Jurkat, Clone E6-1 (cell line): ENCODE results near the gene MS4A15.
"Not testable (repeated sequence)": the region's sequence is repeated elsewhere in the genome, so short reads cannot be mapped to it uniquely, and the experiment has no call there.

Source experiments
- DNase-seq: peaks from one replicate; pipeline ENCODE4 v3.0.0-alpha.2; 2011; ENCODE audit warnings: low read depth, low spot score
- H3K4me3 ChIP-seq: 2 replicates; pipeline ENCODE4 v1.5.1; 2011; ENCODE audit warnings: mild to moderate bottlenecking, low read length, control low read depth, moderate library complexity

Gene MS4A15

GRCh38 chr11:60790726-60791125 lies 34.1 kb downstream of the MS4A15 start:
- H3K4me3 ChIP-seq = no peak overlapping the region
- no peak for DNase-seq

GRCh38 chr11:60791153-60791933 lies 34.7 kb downstream of the MS4A15 start:
- H3K4me3 ChIP-seq = no peak overlapping the region
- DNase-seq = no peak

- H3K4me3 ChIP-seq = no peak overlapping the region
- no peak for DNase-seq
Measured at GRCh38 chr11:60792521-60792920, 35.9 kb downstream of the MS4A15 start.

- DNase-seq = no peak
- no peak overlapping the region for H3K4me3 ChIP-seq
Measured at GRCh38 chr11:60795291-60795690, 38.6 kb downstream of the MS4A15 start.

- DNase-seq = no peak
- no peak overlapping the region for H3K4me3 ChIP-seq
Measured at GRCh38 chr11:60797846-60798630, 41.4 kb downstream of the MS4A15 start.

GRCh38 chr11:60798631-60799030 lies 42.0 kb downstream of the MS4A15 start:
- no peak overlapping the region for H3K4me3 ChIP-seq
- no peak for DNase-seq

GRCh38 chr11:60801194-60801593 lies 44.5 kb downstream of the MS4A15 start:
- no peak for DNase-seq
- no peak overlapping the region for H3K4me3 ChIP-seq

- DNase-seq = no peak
- no peak overlapping the region for H3K4me3 ChIP-seq
Measured at GRCh38 chr11:60803273-60803936, 46.7 kb downstream of the MS4A15 start.

GRCh38 chr11:60809249-60809648 lies 52.6 kb downstream of the MS4A15 start:
- DNase-seq = no peak

GRCh38 chr11:60809691-60810090 lies 53.0 kb downstream of the MS4A15 start:
- H3K4me3 ChIP-seq = no peak overlapping the region
- no peak for DNase-seq

More at GRCh38 chr11:60809249-60809648, 52.6 kb downstream of the MS4A15 start:
- no peak overlapping the region for H3K4me3 ChIP-seq

- H3K4me3 ChIP-seq = no peak overlapping the region
- no peak for DNase-seq
Measured at GRCh38 chr11:60810151-60810550, 53.5 kb downstream of the MS4A15 start.

- DNase-seq = peak; percentile 18
- no peak overlapping the region for H3K4me3 ChIP-seq
Measured at GRCh38 chr11:60810569-60810968, 53.9 kb downstream of the MS4A15 start.

- no peak for DNase-seq
- H3K4me3 ChIP-seq = no peak overlapping the region
Measured at GRCh38 chr11:60813324-60813723, 56.7 kb downstream of the MS4A15 start.

GRCh38 chr11:60814112-60814511 lies 57.4 kb downstream of the MS4A15 start:
- no peak overlapping the region for H3K4me3 ChIP-seq

GRCh38 chr11:60816590-60817157 lies 60.0 kb downstream of the MS4A15 start:
- DNase-seq = no peak
- no peak overlapping the region for H3K4me3 ChIP-seq

More at GRCh38 chr11:60814112-60814511, 57.4 kb downstream of the MS4A15 start:
- DNase-seq = no peak

GRCh38 chr11:60818057-60818456 lies 61.4 kb downstream of the MS4A15 start:
- DNase-seq = no peak
- no peak overlapping the region for H3K4me3 ChIP-seq

GRCh38 chr11:60821827-60822599 lies 65.3 kb downstream of the MS4A15 start:
- H3K4me3 ChIP-seq = no peak overlapping the region
- no peak for DNase-seq

GRCh38 chr11:60823745-60824306 lies 67.2 kb downstream of the MS4A15 start:
- not testable (repeated sequence) for DNase-seq, H3K4me3 ChIP-seq
